Fibroblast of pulmonary artery (primary cell): ENCODE results near the gene CAVIN4.

ENCODE experiments used
- DNase-seq: peaks from one replicate; pipeline ENCODE4 v3.0.0-alpha.2; 2010; ENCODE audit warnings: low read depth
- H3K4me3 ChIP-seq: replicated peaks from 2 replicates; pipeline ENCODE4 v1.5.1; 2011; ENCODE audit warnings: low read depth, mild to moderate bottlenecking, control low read depth, low read length, moderate library complexity
- CTCF ChIP-seq: IDR thresholded peaks from 2 replicates; pipeline ENCODE4 v1.5.1; 2011; ENCODE audit warnings: mild to moderate bottlenecking, control low read depth, low read length, inconsistent platforms; ENCODE audit errors: missing control alignments

CAVIN4 gene

GRCh38 chr9:100577776-100578448, at the start of gene CAVIN4:
Gene CAVIN4, plus strand, starts transcription at chr9:100578079. Its CDS starts 65 bp downstream, at chr9:100578144.
- DNase-seq: peak; percentile 33
- H3K4me3 ChIP-seq: no peak within 1 kb of the TSS
- no peak for TF ChIP-seq CTCF

DNA sequence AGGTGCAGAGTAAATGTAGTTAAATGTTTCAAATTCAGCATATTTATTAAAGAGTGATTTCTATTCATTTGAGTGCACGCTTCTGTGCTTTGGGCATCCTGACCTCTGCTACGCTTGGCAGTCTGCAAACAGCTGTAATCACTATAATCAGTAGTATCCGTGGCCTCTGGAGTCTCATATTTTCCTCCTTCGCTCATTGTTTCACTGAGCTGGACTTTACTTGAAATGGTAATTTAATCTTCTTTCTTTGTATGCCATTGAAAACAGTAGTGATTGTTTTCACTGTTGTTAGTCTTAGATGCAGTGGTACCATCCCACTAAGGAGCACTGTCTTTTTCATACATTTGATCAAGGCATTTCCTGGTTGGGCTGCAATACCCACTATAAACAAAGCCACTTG, 43.5 kb upstream of the CAVIN4 start:
- no peak overlapping the region for H3K4me3 ChIP-seq
- DNase-seq: no peak
- no peak for TF ChIP-seq CTCF

- no peak for DNase-seq
- no peak for TF ChIP-seq CTCF
- H3K4me3 ChIP-seq: no peak overlapping the region
These were observed 37.6 kb upstream of the CAVIN4 start for GRCh38 chr9:100540327-100540726.

- no peak overlapping the region for H3K4me3 ChIP-seq
- peak; percentile 18 for DNase-seq
- no peak for TF ChIP-seq CTCF
These were observed 28.8 kb upstream of the CAVIN4 start for GRCh38 chr9:100549048-100549447.

DNA sequence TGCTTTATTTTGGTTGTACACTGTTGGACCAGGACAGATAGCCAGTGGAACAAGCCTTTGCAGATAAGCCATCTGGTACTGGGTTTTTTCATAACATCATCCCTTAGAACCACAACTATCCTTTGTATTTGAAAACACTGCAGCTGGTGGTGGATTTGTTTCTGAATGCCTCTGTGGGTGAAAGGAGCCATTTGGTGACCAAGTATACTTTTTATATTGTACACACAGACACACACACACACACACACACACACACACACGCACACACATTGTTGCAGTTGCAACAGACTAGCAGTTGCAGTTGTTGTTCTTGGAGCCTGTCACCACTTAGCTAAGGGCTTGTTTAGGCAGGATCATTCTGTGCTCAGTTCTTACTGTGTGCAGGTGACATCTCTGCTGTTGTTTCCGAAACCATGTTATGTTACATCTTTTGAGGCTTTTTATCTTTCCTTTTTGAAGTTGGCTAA, 22.9 kb upstream of the CAVIN4 start:
- TF ChIP-seq CTCF: no peak
- DNase-seq: peak; percentile 40
- H3K4me3 ChIP-seq: no peak overlapping the region

DNA sequence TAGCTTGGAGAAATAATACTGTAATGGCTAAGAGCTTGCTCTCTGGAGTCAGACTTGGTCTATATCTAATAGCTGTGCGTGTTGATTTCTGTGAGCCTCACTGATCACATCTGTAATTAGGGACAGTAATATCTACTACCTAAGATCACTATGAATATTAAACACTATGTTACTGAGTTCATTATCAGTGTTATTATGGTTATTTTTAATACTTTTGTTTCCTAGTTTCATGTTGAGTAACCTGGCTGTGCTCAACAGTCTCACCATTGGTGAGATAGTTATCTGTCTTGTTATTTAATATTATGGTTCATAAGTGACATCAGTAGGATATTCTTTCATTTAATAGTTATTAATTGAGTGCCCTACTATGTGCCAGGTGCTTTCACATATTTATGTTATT, 22.4 kb upstream of the CAVIN4 start:
- no peak overlapping the region for H3K4me3 ChIP-seq
- TF ChIP-seq CTCF: no peak
- DNase-seq: no peak

GRCh38 chr9:100557053-100557452, 20.8 kb upstream of the CAVIN4 start:
- DNase-seq: no peak
- H3K4me3 ChIP-seq: no peak overlapping the region

More at GRCh38 chr9:100557053-100557452, 20.8 kb upstream of the CAVIN4 start:
- no peak for TF ChIP-seq CTCF
